SU-DHL-6 (cell line): ENCODE results near the gene C20orf144.

Experiments
- CTCF ChIP-seq: fragments of 200-600 bp; sonication (generic); IDR thresholded peaks from one replicate; pipeline ENCODE4 v1.5.1; 2017; ENCODE audit warnings: antibody characterized with exemption, mild to moderate bottlenecking, low read length, moderate library complexity; ENCODE audit not compliant: insufficient read depth, poor library complexity, severe bottlenecking
- EZH2phosphoT487 ChIP-seq: fragments of 200-600 bp; sonication (generic), shearing (Covaris generic); conservative IDR thresholded peaks from 2 replicates; pipeline ENCODE4 v1.6.1; 2018; ENCODE audit warnings: mild to moderate bottlenecking, antibody characterized with exemption, low read length, moderate library complexity, mixed read lengths

- TF ChIP-seq CTCF (no peak), EZH2phosphoT487 (no peak)
Measured at GRCh38 chr20:33693289-33693688, 31.2 kb downstream of the C20orf144 start.
